GM19397 (cell line): ENCODE measurements around the gene OR2A2.

Experiments
- ATAC-seq: cut with Tn5 transposase; IDR thresholded peaks from one replicate; pipeline ENCODE4 v1.9.1; 2021; ENCODE audit warnings: mild to moderate bottlenecking, moderate library complexity; ENCODE audit not compliant: unreplicated experiment

OR2A2 gene

DNA sequence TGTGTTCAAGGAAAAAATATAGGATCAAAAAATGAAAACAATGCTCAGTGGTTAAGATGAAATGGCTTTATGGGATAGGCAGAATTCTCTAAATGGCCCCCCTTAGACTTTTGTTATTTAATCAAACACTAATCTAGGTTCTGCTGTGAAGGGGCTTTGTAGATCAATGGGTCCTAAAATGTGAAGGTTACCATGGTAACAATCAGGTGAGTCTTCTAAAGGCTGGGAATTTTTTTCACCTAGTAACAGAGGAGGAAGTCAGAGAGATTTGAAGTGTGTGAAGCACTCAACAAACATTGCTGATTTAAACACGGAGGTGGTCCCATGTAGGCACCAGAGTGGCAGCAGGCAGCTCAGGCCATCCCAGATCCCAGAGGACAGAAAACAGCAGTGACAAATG, 24.7 kb downstream of the OR2A2 start:
- ATAC-seq = no peak

DNA sequence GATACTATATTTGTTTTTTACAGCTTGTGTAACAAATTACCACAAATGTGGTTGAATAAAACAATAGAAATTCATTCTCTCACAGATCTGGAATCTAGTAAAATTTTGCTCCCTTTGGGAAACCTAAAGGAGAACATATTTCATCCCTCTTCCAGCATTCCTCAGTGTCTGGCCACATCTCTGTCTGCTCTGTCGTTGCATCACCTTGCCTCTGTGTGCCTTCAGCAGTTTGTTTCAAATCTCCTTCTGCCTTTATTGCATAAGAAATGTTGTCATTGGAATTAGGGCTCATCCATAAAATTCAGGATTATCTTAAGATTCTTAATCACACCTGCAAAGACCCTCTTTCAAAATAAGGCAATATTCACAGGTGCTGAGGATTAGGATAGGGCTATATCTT, 28.1 kb downstream of the OR2A2 start:
- no peak for ATAC-seq

DNA sequence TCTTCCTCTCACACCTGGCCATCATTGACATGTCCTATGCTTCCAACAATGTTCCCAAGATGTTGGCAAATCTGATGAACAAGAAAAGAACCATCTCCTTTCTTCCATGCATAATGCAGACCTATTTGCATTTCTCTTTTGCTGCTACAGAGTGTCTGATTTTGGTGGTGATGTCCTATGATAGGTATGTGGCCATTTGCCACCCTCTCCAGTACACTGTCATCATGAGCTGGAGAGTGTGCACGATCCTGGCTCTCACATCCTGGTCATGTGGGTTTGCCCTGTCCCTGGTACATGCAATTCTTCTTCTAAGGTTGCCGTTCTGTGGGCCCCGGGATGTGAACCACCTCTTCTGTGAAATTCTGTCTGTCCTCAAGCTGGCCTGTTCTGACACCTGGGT, 32.8 kb downstream of the OR2A2 start:
- ATAC-seq = no peak

DNA sequence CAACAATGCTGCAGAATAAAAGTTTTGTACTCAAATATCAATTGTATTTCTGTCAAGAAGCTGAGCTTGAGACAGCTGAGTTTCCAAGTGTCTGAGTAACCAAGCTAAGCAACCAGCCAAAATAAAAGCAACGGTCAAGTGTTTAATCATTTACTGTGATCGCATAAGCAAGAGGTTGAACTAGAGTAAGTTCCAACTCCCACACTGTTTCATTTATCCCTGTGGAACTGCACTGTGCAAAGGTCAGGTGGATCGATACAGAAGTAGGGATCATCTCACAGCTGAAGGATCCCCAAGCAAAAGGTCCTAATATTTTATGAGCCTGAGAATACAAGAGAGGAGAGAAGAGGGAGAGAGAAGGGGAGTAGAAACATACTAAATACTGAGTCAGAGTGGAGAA, 35.0 kb downstream of the OR2A2 start:
- no peak for ATAC-seq

DNA sequence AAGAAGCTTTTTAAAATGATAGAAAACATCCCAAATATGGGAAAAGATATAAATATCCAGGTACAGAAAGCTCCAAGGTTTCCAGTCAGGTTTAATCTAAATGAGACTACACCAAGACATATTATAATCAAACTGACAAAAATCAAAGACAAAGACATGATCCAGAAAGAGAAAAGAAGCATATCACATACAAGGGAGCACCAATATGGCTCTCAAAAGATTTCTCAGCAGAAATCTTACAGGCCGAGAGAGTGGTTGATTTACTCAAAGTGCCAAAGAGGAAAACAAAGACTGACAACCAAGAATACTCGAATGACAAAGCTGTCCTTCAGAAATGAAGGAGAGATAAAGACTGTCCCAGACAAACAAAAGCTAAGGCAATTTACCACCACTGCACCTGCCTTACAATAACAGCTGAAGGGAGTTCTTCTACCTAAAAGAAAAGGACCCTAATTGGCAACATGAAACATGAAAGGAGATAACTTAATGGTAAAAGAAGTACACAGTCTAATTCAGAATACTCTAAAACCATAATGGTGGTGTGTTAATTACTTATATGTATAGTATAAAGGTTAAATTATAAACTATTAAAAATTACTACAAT, 38.9 kb downstream of the OR2A2 start:
- no peak for ATAC-seq

DNA sequence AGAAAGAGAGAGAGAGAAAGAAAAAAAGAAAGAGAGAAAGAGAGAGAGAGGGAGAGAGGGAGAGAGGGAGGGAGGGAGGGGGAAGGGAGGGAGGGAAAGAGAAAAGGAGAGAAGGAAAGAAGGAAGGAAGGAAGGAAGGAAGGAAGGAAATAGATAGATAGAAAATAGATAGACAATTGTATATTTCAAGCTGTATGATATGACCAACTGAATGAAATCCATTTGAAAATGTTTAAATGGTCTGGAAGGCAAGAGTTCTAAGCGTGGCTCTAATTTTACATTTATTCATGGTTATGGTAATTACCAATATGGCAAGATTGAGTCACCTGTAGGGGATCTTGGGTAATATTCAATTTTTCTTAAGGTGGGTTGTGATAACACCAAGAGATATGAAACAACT, 49.5 kb downstream of the OR2A2 start:
- ATAC-seq = no peak
